HG02642 (cell line): ENCODE data around the gene RGS7BP.
"Not testable (repeated sequence)": the region's sequence is repeated elsewhere in the genome, so short reads cannot be mapped to it uniquely, and the experiment has no call there.

Experiments
- ATAC-seq: cut with Tn5 transposase; IDR thresholded peaks from one replicate; pipeline ENCODE4 v1.9.1; 2021; ENCODE audit warnings: mild to moderate bottlenecking; ENCODE audit not compliant: unreplicated experiment, poor library complexity

The RGS7BP gene

GRCh38 chr5:64534033-64534432, 28.2 kb downstream of the RGS7BP start:
- no peak for ATAC-seq

GRCh38 chr5:64557911-64558310, 52.1 kb downstream of the RGS7BP start:
- no peak for ATAC-seq

GRCh38 chr5:64558641-64559040, 52.8 kb downstream of the RGS7BP start:
- ATAC-seq: not testable (repeated sequence)

- no peak for ATAC-seq
These were observed 60.6 kb downstream of the RGS7BP start for GRCh38 chr5:64566310-64566916.

GRCh38 chr5:64569858-64570257, 64.0 kb downstream of the RGS7BP start:
- ATAC-seq: no peak

GRCh38 chr5:64570395-64570996, 64.7 kb downstream of the RGS7BP start:
- no peak for ATAC-seq

GRCh38 chr5:64575561-64575960, 69.7 kb downstream of the RGS7BP start:
- no peak for ATAC-seq

- no peak for ATAC-seq
These were observed 70.4 kb downstream of the RGS7BP start for GRCh38 chr5:64576250-64576649.

GRCh38 chr5:64585646-64586045, 79.8 kb downstream of the RGS7BP start:
- no peak for ATAC-seq

GRCh38 chr5:64587370-64587769, 81.6 kb downstream of the RGS7BP start:
- ATAC-seq: no peak

- no peak for ATAC-seq
These were observed 87.0 kb downstream of the RGS7BP start for GRCh38 chr5:64592730-64593341.

GRCh38 chr5:64594025-64594424, 88.2 kb downstream of the RGS7BP start:
- no peak for ATAC-seq

- no peak for ATAC-seq
These were observed 88.8 kb downstream of the RGS7BP start for GRCh38 chr5:64594601-64595000.

- no peak for ATAC-seq
These were observed 89.4 kb downstream of the RGS7BP start for GRCh38 chr5:64595031-64595855.

GRCh38 chr5:64599226-64599625, 93.4 kb downstream of the RGS7BP start:
- ATAC-seq: no peak

- no peak for ATAC-seq
These were observed 97.9 kb downstream of the RGS7BP start for GRCh38 chr5:64603676-64604075.

- no peak for ATAC-seq
These were observed 101.1 kb downstream of the RGS7BP start for GRCh38 chr5:64606926-64607325.

GRCh38 chr5:64612344-64612961, 106.6 kb downstream of the RGS7BP start:
- ATAC-seq: no peak

GRCh38 chr5:64615895-64616294, 110.1 kb downstream of the RGS7BP start:
- peak; percentile 80 for ATAC-seq

GRCh38 chr5:64619609-64620008, 113.8 kb downstream of the RGS7BP start:
- no peak for ATAC-seq

GRCh38 chr5:64622991-64623390, 117.2 kb downstream of the RGS7BP start:
- no peak for ATAC-seq
